Neural progenitor cell (in vitro differentiated cells): ENCODE results near the gene IL17C.

Experiments
- CTCF ChIP-seq: fragments of 200-600 bp; sonication (generic); IDR thresholded peaks from 2 replicates; pipeline ENCODE4 v1.5.1; 2017; ENCODE audit warnings: antibody characterized with exemption, mild to moderate bottlenecking
- EZH2 ChIP-seq: fragments of 200-600 bp; sonication (generic); IDR thresholded peaks from 2 replicates; pipeline ENCODE4 v1.6.1; 2017; ENCODE audit warnings: antibody characterized with exemption, mild to moderate bottlenecking, moderate library complexity
- EZH2phosphoT487 ChIP-seq: fragments of 200-600 bp; sonication (generic); IDR thresholded peaks from 2 replicates; pipeline ENCODE4 v1.6.1; 2017; ENCODE audit warnings: antibody characterized with exemption

DNA sequence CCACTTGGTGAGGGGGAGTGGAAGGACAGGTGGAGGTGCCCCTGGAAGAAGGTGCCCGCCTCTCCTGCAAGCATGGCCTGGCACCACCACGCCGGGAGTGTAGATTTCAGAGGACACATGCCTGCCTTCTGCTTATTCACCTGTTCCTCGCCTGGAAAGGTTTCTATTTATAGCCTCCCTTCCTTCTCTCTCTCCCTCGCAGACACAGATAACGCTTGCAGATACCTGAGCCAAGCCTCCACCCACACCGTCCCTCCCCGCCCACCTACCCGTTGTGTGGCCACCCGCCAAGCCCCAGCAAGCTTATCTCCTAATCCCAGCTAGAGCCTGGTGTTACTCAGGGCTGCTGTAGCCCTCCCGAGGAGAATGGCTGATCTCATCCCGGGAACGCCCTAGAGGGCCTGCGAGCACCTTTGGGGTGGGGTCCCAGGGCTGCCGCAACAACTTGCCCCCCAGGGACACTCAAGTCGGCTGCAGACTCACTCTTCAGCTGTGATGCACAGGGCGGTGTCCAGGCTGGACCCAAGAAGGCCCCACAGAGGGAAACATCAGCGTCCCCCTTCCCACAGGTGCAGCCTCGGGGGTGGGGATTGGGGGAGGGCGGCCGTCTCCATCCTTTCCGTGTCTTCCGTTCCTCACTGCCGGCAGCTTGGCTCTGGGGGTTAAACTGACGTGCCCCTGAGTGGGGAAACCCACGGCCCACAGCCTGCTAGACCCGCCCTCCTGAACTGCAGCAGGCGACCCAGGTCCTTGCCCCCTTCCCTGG, 49.8 kb downstream of the IL17C start:
- TF ChIP-seq CTCF (no peak), EZH2 (no peak), EZH2phosphoT487 (no peak)
